CD8-positive, alpha-beta memory T cell (primary cell): Measurements from ENCODE around the gene CAPN12. TPM values are rescaled to one million over a fixed set of nuclear protein-coding genes. Genes with fewer than 3 reads are reported as not detected.

Experiments
- CTCF ChIA-PET: fragments of 350-600 bp; sonication (Branson Sonifier 250); formaldehyde crosslinking; loops from one replicate; lab custom pipeline; 2021; ENCODE audit warnings: antibody characterized with exemption; lab: Charles Lee
- POLR2A ChIA-PET: fragments of 350-600 bp; sonication (Branson Sonifier 250); formaldehyde crosslinking; loops from one replicate; lab custom pipeline; 2021; ENCODE audit warnings: antibody characterized with exemption; lab: Charles Lee
- DNase-seq, 5 donors: peaks; one replicate each; pipeline versions ENCODE4 v3.0.0 to v3.0.0-alpha.2; 2020 to 2022; ENCODE audit warnings: mixed read lengths in 1 of 5
- H3K27ac ChIP-seq: one replicate; pipeline ENCODE4 v1.7.0; 2013; ENCODE audit warnings: low read depth, mild to moderate bottlenecking, low read length, moderate library complexity
- H3K27me3 ChIP-seq: 2 replicates; pipeline ENCODE4 v1.7.0; 2013; ENCODE audit warnings: low read length, mild to moderate bottlenecking; ENCODE audit not compliant: insufficient read depth, poor library complexity, severe bottlenecking
- H3K36me3 ChIP-seq: 2 replicates; pipeline ENCODE4 v1.7.0; 2013; ENCODE audit warnings: mild to moderate bottlenecking, low read length, moderate library complexity; ENCODE audit not compliant: insufficient read depth
- H3K4me1 ChIP-seq: 2 replicates; pipeline ENCODE4 v1.7.0; 2013; ENCODE audit warnings: mild to moderate bottlenecking, low read length, moderate library complexity; ENCODE audit not compliant: insufficient read depth
- H3K4me3 ChIP-seq: 2 replicates; pipeline ENCODE4 v1.7.0; 2013; ENCODE audit warnings: mild to moderate bottlenecking, low read length
- H3K9me3 ChIP-seq: 2 replicates; pipeline ENCODE4 v1.7.0; 2013; ENCODE audit warnings: mild to moderate bottlenecking, low read length
- H3K27ac Mint-ChIP-seq, 8 donors: one replicate each; pipeline ENCODE4 v1.8.0; 2020 to 2021; ENCODE audit warnings: mixed read lengths in 8 of 8, mild to moderate bottlenecking in 6 of 8, inconsistent platforms in 3 of 8, moderate library complexity in 3 of 8
- H3K27me3 Mint-ChIP-seq, 2 donors: one replicate each; pipeline ENCODE4 v1.8.0; 2020 to 2021; ENCODE audit warnings: mixed read lengths in 2 of 2, mild to moderate bottlenecking in 1 of 2, moderate library complexity in 1 of 2
- H3K36me3 Mint-ChIP-seq, 3 donors: one replicate each; pipeline ENCODE4 v1.8.0; 2020 to 2021; ENCODE audit warnings: mixed read lengths in 3 of 3, inconsistent platforms in 1 of 3, mild to moderate bottlenecking in 1 of 3
- H3K4me1 Mint-ChIP-seq, 3 donors: one replicate each; pipeline ENCODE4 v1.8.0; 2020 to 2021; ENCODE audit warnings: mixed read lengths in 3 of 3, inconsistent platforms in 1 of 3, mild to moderate bottlenecking in 1 of 3
- H3K4me3 Mint-ChIP-seq, 7 donors: one replicate each; pipeline ENCODE4 v1.8.0; 2020 to 2021; ENCODE audit warnings: mixed read lengths in 7 of 7, mild to moderate bottlenecking in 6 of 7, moderate library complexity in 4 of 7, inconsistent platforms in 2 of 7
- H3K9me3 Mint-ChIP-seq, 5 donors: one replicate each; pipeline ENCODE4 v1.8.0; 2020 to 2022; ENCODE audit warnings: mixed read lengths in 5 of 5, mild to moderate bottlenecking in 3 of 5, moderate library complexity in 2 of 5, inconsistent platforms in 1 of 5
- polyA plus RNA-seq: library from polyadenylated mRNA; unstranded; fragments of 300-500 nt; fragmentation: Illumina TruSeq; gene quantifications from one replicate; pipeline ENCODE4 v1.2.3, GENCODE V29; 2021
- total RNA-seq, 2 experiments: library from RNA; stranded (reverse); gene quantifications; one replicate each; pipeline ENCODE4 v1.2.3, GENCODE V29; 2021

CAPN12 gene
- total and polyA plus RNA-seq, 3 experiments from 2014 or later: 5.2 to 19.5 (median 5.3) TPM

- Mint-ChIP-seq H3K36me3 (peaks cover 0 to 87% (median 2%) of the 10 kb centered on the region in 3 donors), H3K4me1 (peaks cover 10 to 12% (median 11%) of the 10 kb centered on the region in 3 donors), H3K4me3 (no peak overlapping the region), H3K27ac (peak overlapping the region in 3 of 8 donors; percentile 19 to 87 (median 58)), H3K9me3 (no peaks in the 10 kb centered on the region), H3K27me3 (no peaks in the 10 kb centered on the region)
- ChIA-PET POLR2A (no interaction called here), CTCF (interaction anchor here (1.6 kb wide), 1 partner anchor 207 kb away, joined by 4 read pairs; no protein-coding TSS in a partner anchor)
- DNase-seq: no peak
- H3K27ac ChIP-seq: no peak overlapping the region
- no peaks in the 10 kb centered on the region for H3K27me3 ChIP-seq
- no peaks in the 10 kb centered on the region for H3K4me1 ChIP-seq
- no peaks in the 10 kb centered on the region for H3K36me3 ChIP-seq
- no peaks in the 10 kb centered on the region for H3K9me3 ChIP-seq
- H3K4me3 ChIP-seq: no peak overlapping the region
These were observed 22.1 kb downstream of the CAPN12 start for GRCh38 chr19:38721979-38722773.

- Mint-ChIP-seq H3K36me3 (peaks cover 0 to 86% (median 2%) of the 10 kb centered on the region in 3 donors), H3K4me1 (peaks cover 5 to 6% (median 5%) of the 10 kb centered on the region in 3 donors), H3K4me3 (no peak overlapping the region), H3K27ac (no peak overlapping the region), H3K27me3 (no peaks in the 10 kb centered on the region), H3K9me3 (no peaks in the 10 kb centered on the region)
- POLR2A ChIA-PET: no interaction called here
- Histone ChIP-seq H3K27ac (no peak overlapping the region), H3K9me3 (no peaks in the 10 kb centered on the region), H3K4me3 (no peak overlapping the region), H3K27me3 (no peaks in the 10 kb centered on the region), H3K4me1 (no peaks in the 10 kb centered on the region), H3K36me3 (no peaks in the 10 kb centered on the region)
- CTCF ChIA-PET: no interaction called here
- no peak for DNase-seq
These were observed 22.8 kb downstream of the CAPN12 start for GRCh38 chr19:38721496-38721895.

- Mint-ChIP-seq H3K9me3 (no peaks in the 10 kb centered on the region), H3K4me1 (no peaks in the 10 kb centered on the region), H3K27me3 (no peaks in the 10 kb centered on the region), H3K36me3 (peaks cover 0 to 84% (median 2%) of the 10 kb centered on the region in 3 donors), H3K27ac (no peak overlapping the region), H3K4me3 (no peak overlapping the region)
- DNase-seq: no peak
- Histone ChIP-seq H3K27me3 (no peaks in the 10 kb centered on the region), H3K4me3 (no peak overlapping the region), H3K4me1 (no peaks in the 10 kb centered on the region), H3K36me3 (no peaks in the 10 kb centered on the region), H3K27ac (no peak overlapping the region), H3K9me3 (no peaks in the 10 kb centered on the region)
- POLR2A ChIA-PET: no interaction called here
- CTCF ChIA-PET: no interaction called here
These were observed 23.6 kb downstream of the CAPN12 start for GRCh38 chr19:38720559-38721236.

GRCh38 chr19:38719761-38720558 is 24.3 kb downstream of the CAPN12 start:
- no peaks in the 10 kb centered on the region for H3K9me3 ChIP-seq
- H3K4me3 ChIP-seq: no peak overlapping the region
- no peak overlapping the region for H3K27ac ChIP-seq
- no peaks in the 10 kb centered on the region for H3K36me3 ChIP-seq
- no peak for DNase-seq
- ChIA-PET POLR2A (no interaction called here), CTCF (no interaction called here)
- H3K27me3 Mint-ChIP-seq: no peaks in the 10 kb centered on the region
- peaks cover 0 to 86% (median 2%) of the 10 kb centered on the region in 3 donors for H3K36me3 Mint-ChIP-seq
- peak overlapping the region in 1 of 8 donors; percentile 46 for H3K27ac Mint-ChIP-seq
- no peaks in the 10 kb centered on the region for H3K27me3 ChIP-seq
- no peaks in the 10 kb centered on the region for H3K4me1 ChIP-seq
- no peaks in the 10 kb centered on the region for H3K4me1 Mint-ChIP-seq
- no peak overlapping the region for H3K4me3 Mint-ChIP-seq
- H3K9me3 Mint-ChIP-seq: no peaks in the 10 kb centered on the region

- CTCF ChIA-PET: no interaction called here
These were observed 25.3 kb downstream of the CAPN12 start for GRCh38 chr19:38718747-38719543.

GRCh38 chr19:38717855-38718254 is 26.4 kb downstream of the CAPN12 start:
- ChIA-PET POLR2A (no interaction called here), CTCF (no interaction called here)
- H3K4me1 Mint-ChIP-seq: no peaks in the 10 kb centered on the region
- no peaks in the 10 kb centered on the region for H3K27me3 ChIP-seq
- peaks cover 0 to 3% of the 10 kb centered on the region in 2 donors for H3K27me3 Mint-ChIP-seq
- no peak for DNase-seq
- H3K4me1 ChIP-seq: no peaks in the 10 kb centered on the region
- H3K27ac ChIP-seq: no peak overlapping the region
- H3K4me3 ChIP-seq: no peak overlapping the region
- H3K36me3 ChIP-seq: peaks cover 5% of the 10 kb centered on the region
- no peaks in the 10 kb centered on the region for H3K9me3 ChIP-seq
- peaks cover 0 to 86% (median 3%) of the 10 kb centered on the region in 3 donors for H3K36me3 Mint-ChIP-seq
- H3K9me3 Mint-ChIP-seq: no peaks in the 10 kb centered on the region
- H3K27ac Mint-ChIP-seq: no peak overlapping the region
- H3K4me3 Mint-ChIP-seq: no peak overlapping the region

More at GRCh38 chr19:38718747-38719543, 25.3 kb downstream of the CAPN12 start:
- Histone ChIP-seq H3K9me3 (no peaks in the 10 kb centered on the region), H3K27ac (no peak overlapping the region), H3K27me3 (no peaks in the 10 kb centered on the region), H3K36me3 (no peaks in the 10 kb centered on the region), H3K4me1 (no peaks in the 10 kb centered on the region), H3K4me3 (no peak overlapping the region)
- no peaks in the 10 kb centered on the region for H3K4me1 Mint-ChIP-seq
- POLR2A ChIA-PET: no interaction called here
- peaks cover 0 to 1% of the 10 kb centered on the region in 2 donors for H3K27me3 Mint-ChIP-seq
- peaks cover 0 to 87% (median 0%) of the 10 kb centered on the region in 3 donors for H3K36me3 Mint-ChIP-seq
- no peaks in the 10 kb centered on the region for H3K9me3 Mint-ChIP-seq
- H3K4me3 Mint-ChIP-seq: no peak overlapping the region
- peak overlapping the region in 1 of 8 donors; percentile 63 for H3K27ac Mint-ChIP-seq
- no peak for DNase-seq

GRCh38 chr19:38717051-38717450 is 27.2 kb downstream of the CAPN12 start:
- H3K36me3 ChIP-seq: peaks cover 5% of the 10 kb centered on the region
- POLR2A ChIA-PET: no interaction called here

More at GRCh38 chr19:38717051-38717450, 27.2 kb downstream of the CAPN12 start:
- H3K4me1 ChIP-seq: no peaks in the 10 kb centered on the region
- Mint-ChIP-seq H3K9me3 (no peaks in the 10 kb centered on the region), H3K36me3 (peaks cover 0 to 83% (median 3%) of the 10 kb centered on the region in 3 donors), H3K4me1 (no peaks in the 10 kb centered on the region), H3K4me3 (no peak overlapping the region), H3K27ac (peak overlapping the region in 1 of 8 donors; percentile 11), H3K27me3 (peaks cover 0 to 3% of the 10 kb centered on the region in 2 donors)
- CTCF ChIA-PET: no interaction called here
- no peak for DNase-seq
- no peak overlapping the region for H3K4me3 ChIP-seq
- H3K27ac ChIP-seq: no peak overlapping the region
- H3K27me3 ChIP-seq: no peaks in the 10 kb centered on the region
- no peaks in the 10 kb centered on the region for H3K9me3 ChIP-seq
